ENCODE data around the gene PTGER1. TPM values are rescaled to one million over a fixed set of nuclear protein-coding genes. Genes with fewer than 3 reads are reported as not detected.

PTGER1 gene
- total and polyA plus RNA-seq, 2 of the 8 experiments (the other 6 are each of a cell fraction or from before 2014, with no cell fraction given), result 0.20 to 0.41 TPM

DNA sequence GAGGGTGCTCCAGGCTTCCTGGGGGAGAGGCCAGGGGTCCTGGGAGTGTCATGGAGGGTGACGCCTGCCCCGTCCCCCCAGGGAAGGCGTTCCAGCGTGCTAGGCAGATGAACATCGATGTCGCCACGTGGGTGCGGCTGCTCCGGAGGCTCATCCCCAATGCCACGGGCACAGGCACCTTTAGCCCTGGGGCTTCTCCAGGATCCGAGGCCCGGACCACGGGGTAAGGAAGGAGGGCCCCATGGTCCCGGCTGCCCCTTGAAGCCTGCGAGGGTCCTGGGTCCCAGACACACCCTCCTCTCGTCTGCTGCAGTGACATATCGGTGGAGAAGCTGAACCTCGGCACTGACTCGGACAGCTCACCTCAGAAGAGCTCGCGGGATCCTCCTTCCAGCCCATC, 11.4 kb downstream of the PTGER1 start:
- H3K56ac ChIP-seq (replicated peaks; ENCODE audit: insufficient read length, low read depth, low read length), result no peak overlapping the region
- no peaks in the 10 kb centered on the region for H3K79me1 ChIP-seq (ENCODE audit: low read depth, low read length)
- H4K8ac ChIP-seq (ENCODE audit: extremely low read depth, insufficient read depth, low read length), result peak overlapping the region; percentile 25; the same call in 1 of the 2 replicates
- no peak overlapping the region for H2AFZ ChIP-seq (ENCODE audit: low read length)
- H4K91ac ChIP-seq (replicated peaks; ENCODE audit: insufficient read length, low read length), result no peak overlapping the region
- DNase-seq (ENCODE audit: low read depth in 1 of 2, low spot score in 2 of 2) (no peak), FAIRE-seq (no peak)
- no peaks in the 10 kb centered on the region for H3K9me3 ChIP-seq (ENCODE audit: insufficient read depth in 2 of 2, low read depth in 1 of 2, low read length in 1 of 2)
- no peak overlapping the region for H3K14ac ChIP-seq (ENCODE audit: insufficient read length)
- H2AK5ac ChIP-seq (ENCODE audit: low read depth, low read length), result no peak overlapping the region
- no peaks in the 10 kb centered on the region for H3K79me2 ChIP-seq (ENCODE audit: control insufficient read depth in 1 of 2, insufficient read depth in 2 of 2, low read length in 2 of 2)
- H3K4ac ChIP-seq (replicated peaks; ENCODE audit: insufficient read length, low read depth, low read length), result no peak overlapping the region
- H3K9ac ChIP-seq (replicated peaks in 1 of 4; ENCODE audit: extremely low read depth in 1 of 4, low read depth in 3 of 4, low read length in 3 of 4), result no peak overlapping the region
- no peak overlapping the region for H4K5ac ChIP-seq (ENCODE audit: insufficient read length, low read depth, low read length)
- no peak overlapping the region for H3K27ac ChIP-seq (ENCODE audit: low read depth, low read length)
- H2BK120ac ChIP-seq (replicated peaks; ENCODE audit: low read depth, low read length), result no peak overlapping the region
- H3K23ac ChIP-seq (ENCODE audit: insufficient read length), result no peak overlapping the region
- no peaks in the 10 kb centered on the region for H3K4me1 ChIP-seq (replicated peaks in 1 of 4; ENCODE audit: control insufficient read depth in 3 of 4, insufficient read depth in 4 of 4, low read length in 3 of 4)
- no peaks in the 10 kb centered on the region for H3K23me2 ChIP-seq (ENCODE audit: low read depth, low read length)
- POLR2A ChIA-PET (ENCODE audit: partially characterized antibody), result interaction anchor here (1.0 kb wide), 1 partner anchor 9 kb away, joined by 4 read pairs; no protein-coding TSS in a partner anchor
- H2BK5ac ChIP-seq (ENCODE audit: low read depth, low read length), result no peak overlapping the region
- peaks cover 2 to 3% of the 10 kb centered on the region in 2 experiments for H4K20me1 ChIP-seq (replicated peaks in 1 of 2; ENCODE audit: control insufficient read depth in 1 of 2, insufficient read depth in 2 of 2, low read length in 2 of 2)
- CTCF ChIA-PET (ENCODE audit: partially characterized antibody), result interaction anchor here (0.6 kb wide), 1 partner anchor 41 kb away, joined by 4 read pairs; no protein-coding TSS in a partner anchor
- peaks cover 9 to 35% (median 14%) of the 10 kb centered on the region in 4 experiments; a peak in 6 of 8 replicates for H3K36me3 ChIP-seq (ENCODE audit: control insufficient read depth in 2 of 4, insufficient read depth in 4 of 4, low read length in 3 of 4)
- no peak overlapping the region for H2BK15ac ChIP-seq (ENCODE audit: low read length)
- no peak overlapping the region for H2BK12ac ChIP-seq (ENCODE audit: low read depth, low read length)
- no peaks in the 10 kb centered on the region for H3K27me3 ChIP-seq (replicated peaks in 1 of 4; ENCODE audit: control insufficient read depth in 3 of 4, extremely low read depth in 1 of 4, insufficient read depth in 3 of 4, low read length in 3 of 4)
- H3K18ac ChIP-seq (ENCODE audit: extremely low read depth, low read length), result no peak overlapping the region
- WGBS, 2 experiments (ENCODE audit: extremely low coverage in 1 of 2, insufficient coverage in 1 of 2, insufficient read length in 1 of 2, insufficient replicate concordance in 2 of 2, low coverage in 1 of 2, low lambda C conversion rate in 2 of 2, missing lambda C conversion rate in 1 of 2), result 93% methylated on average over 21 of the region's 21 CpGs; no CpG with 5 or more reads in 1 of the 2 experiments
- H3K4me2 ChIP-seq (ENCODE audit: insufficient read depth in 1 of 2, low read depth in 2 of 2, low read length in 2 of 2), result no peak overlapping the region
- H3K4me3 ChIP-seq (ENCODE audit: extremely low read depth in 1 of 4, insufficient read depth in 2 of 4, low read depth in 3 of 4, low read length in 4 of 4), result no peak overlapping the region
- no peak overlapping the region for H2BK20ac ChIP-seq (ENCODE audit: low read length)
- TF ChIP-seq, protein P1, sequence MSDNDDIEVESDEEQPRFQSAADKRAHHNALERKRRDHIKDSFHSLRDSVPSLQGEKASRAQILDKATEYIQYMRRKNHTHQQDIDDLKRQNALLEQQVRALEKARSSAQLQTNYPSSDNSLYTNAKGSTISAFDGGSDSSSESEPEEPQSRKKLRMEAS (IDR thresholded peaks at IDR 0.05), result no peak
- TF ChIP-seq EP300 (IDR thresholded peaks at IDR 0.05; ENCODE audit: borderline replicate concordance in 1 of 2, low read depth in 2 of 2, low read length in 2 of 2) (no peak), GTF2F1 (IDR thresholded peaks at IDR 0.05; ENCODE audit: borderline replicate concordance, low read depth, low read length) (no peak), NRF1 (IDR thresholded peaks at IDR 0.05; ENCODE audit: low read depth, low read length) (no peak), ZNF274 (IDR thresholded peaks at IDR 0.05; ENCODE audit: borderline replicate concordance, extremely low read depth, low read length) (no peak), FOSL1 (IDR thresholded peaks at IDR 0.05; ENCODE audit: insufficient read depth, low read depth, low read length) (no peak), SIX5 (IDR thresholded peaks at IDR 0.05; ENCODE audit: low read depth, low read length) (no peak), CBX5 (IDR thresholded peaks at IDR 0.05; ENCODE audit: low read depth, low read length) (no peak), CEBPB (IDR thresholded peaks at IDR 0.05; ENCODE audit: low read depth, low read length) (no peak), MAFK (IDR thresholded peaks at IDR 0.05; ENCODE audit: low read depth, low read length) (no peak)
- TF ChIP-seq, protein P2, sequence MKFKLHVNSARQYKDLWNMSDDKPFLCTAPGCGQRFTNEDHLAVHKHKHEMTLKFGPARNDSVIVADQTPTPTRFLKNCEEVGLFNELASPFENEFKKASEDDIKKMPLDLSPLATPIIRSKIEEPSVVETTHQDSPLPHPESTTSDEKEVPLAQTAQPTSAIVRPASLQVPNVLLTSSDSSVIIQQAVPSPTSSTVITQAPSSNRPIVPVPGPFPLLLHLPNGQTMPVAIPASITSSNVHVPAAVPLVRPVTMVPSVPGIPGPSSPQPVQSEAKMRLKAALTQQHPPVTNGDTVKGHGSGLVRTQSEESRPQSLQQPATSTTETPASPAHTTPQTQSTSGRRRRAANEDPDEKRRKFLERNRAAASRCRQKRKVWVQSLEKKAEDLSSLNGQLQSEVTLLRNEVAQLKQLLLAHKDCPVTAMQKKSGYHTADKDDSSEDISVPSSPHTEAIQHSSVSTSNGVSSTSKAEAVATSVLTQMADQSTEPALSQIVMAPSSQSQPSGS (IDR thresholded peaks at IDR 0.05; ENCODE audit: low read length), result no peak
- TF ChIP-seq, protein P3, sequence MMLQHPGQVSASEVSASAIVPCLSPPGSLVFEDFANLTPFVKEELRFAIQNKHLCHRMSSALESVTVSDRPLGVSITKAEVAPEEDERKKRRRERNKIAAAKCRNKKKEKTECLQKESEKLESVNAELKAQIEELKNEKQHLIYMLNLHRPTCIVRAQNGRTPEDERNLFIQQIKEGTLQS (IDR thresholded peaks at IDR 0.05; ENCODE audit: insufficient read depth, low read depth, low read length), result no peak
